Suprapubic skin (tissue), 4 donors: ENCODE data around the gene DNAH9. TPM values are rescaled to one million over a fixed set of nuclear protein-coding genes. Genes with fewer than 3 reads are reported as not detected.
A peak's percentile ranks its signal among the peaks of the same experiment; 100 is the strongest.
"Not testable (repeated sequence)": the region's sequence is repeated elsewhere in the genome, so short reads cannot be mapped to it uniquely, and the experiment has no call there.

Experiments used
- DNase-seq, 2 donors: peaks; one replicate each; pipeline ENCODE4 v3.0.0-alpha.2; 2019; ENCODE audit warnings: low spot score in 2 of 2
- H3K27ac ChIP-seq: fragments of 200-600 bp; sonication (generic); one replicate; pipeline ENCODE4 v1.5.1; 2019
- H3K27me3 ChIP-seq: fragments of 200-600 bp; sonication (generic); one replicate; pipeline ENCODE4 v1.5.1; 2019
- H3K36me3 ChIP-seq: fragments of 200-600 bp; sonication (generic); one replicate; pipeline ENCODE4 v1.5.1; 2019
- H3K4me1 ChIP-seq: fragments of 200-600 bp; sonication (generic); one replicate; pipeline ENCODE4 v1.5.1; 2019
- H3K4me3 ChIP-seq: fragments of 200-600 bp; sonication (generic); one replicate; pipeline ENCODE4 v1.5.1; 2019; ENCODE audit warnings: mild to moderate bottlenecking
- H3K9me3 ChIP-seq: fragments of 200-600 bp; sonication (generic); one replicate; pipeline ENCODE4 v1.5.1; 2019
- EP300 ChIP-seq: sonication (generic); formaldehyde crosslinking; IDR thresholded peaks from one replicate; pipeline ENCODE4 v1.6.1; 2017; ENCODE audit warnings: antibody characterized with exemption
- POLR2A ChIP-seq, 2 donors: fragments of 450-650 bp; IDR thresholded peaks; one replicate each; pipeline ENCODE4 v1.6.1; 2017; ENCODE audit warnings: antibody characterized with exemption in 2 of 2, mild to moderate bottlenecking in 2 of 2, moderate library complexity in 2 of 2
- POLR2AphosphoS5 ChIP-seq, 3 donors: sonication (generic); formaldehyde crosslinking; IDR thresholded peaks; one replicate each; pipeline ENCODE4 v1.6.1; 2017; ENCODE audit warnings: antibody characterized with exemption in 3 of 3
- WGBS: methylation state at CpG from one replicate; pipeline ENCODE4 v1.1.5; 2018; 5-methylcytosine and 5-hydroxymethylcytosine counted together
- total RNA-seq, 4 donors: library from RNA; depleted of rRNA; stranded (reverse); fragments of >200 nt; gene quantifications; one replicate each; pipeline ENCODE4 v1.1.0, GENCODE V29; 2016
- TF ChIP-seq, protein P1 (sequence below), 2 donors: fragments of 200-600 bp in 1 of 2; fragments of 450-650 bp in 1 of 2; sonication (generic) in 1 of 2; IDR thresholded peaks; one replicate each; pipeline ENCODE4 v1.5.1; 2016 to 2019; ENCODE audit warnings: antibody characterized with exemption in 2 of 2, mild to moderate bottlenecking in 1 of 2, moderate library complexity in 1 of 2

DNAH9 gene
- total RNA-seq, 4 donors from 2014 or later, result 3.0 to 14.2 (median 4.1) TPM

DNA sequence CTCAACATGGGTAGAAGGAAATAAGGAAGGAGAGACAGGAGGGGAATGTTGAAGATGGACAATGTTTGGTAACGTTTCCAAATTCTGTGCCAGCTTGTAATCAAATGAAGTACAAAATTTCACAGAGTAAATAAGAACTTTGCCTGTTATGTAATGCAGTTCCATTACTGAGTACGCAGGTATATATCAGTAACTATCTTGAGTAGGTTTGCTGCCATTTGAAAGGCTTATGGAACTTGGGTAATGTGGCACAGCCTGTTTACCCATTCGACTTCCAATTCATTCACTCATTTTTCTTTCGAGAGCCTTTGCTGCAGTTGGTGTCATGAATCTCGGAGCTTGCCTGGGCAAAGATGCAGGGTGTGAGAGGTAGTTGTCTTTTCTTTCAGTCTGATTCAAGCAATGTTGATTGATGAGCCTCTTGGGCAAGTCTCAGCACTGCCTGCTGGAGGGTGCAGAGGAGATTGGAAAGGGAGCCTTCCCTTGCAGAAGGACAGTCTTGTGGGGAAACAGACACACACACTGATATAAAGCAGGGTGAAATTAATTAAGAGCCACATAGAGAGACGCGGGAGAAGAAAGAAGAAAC is 345.6 kb downstream of the DNAH9 start:
- Histone ChIP-seq H3K27me3 (no peaks in the 10 kb centered on the region), H3K4me1 (peaks cover 11% of the 10 kb centered on the region), H3K4me3 (no peak overlapping the region), H3K36me3 (no peaks in the 10 kb centered on the region), H3K27ac (peak overlapping the region; percentile 79), H3K9me3 (no peaks in the 10 kb centered on the region)
- TF ChIP-seq EP300 (no peak), POLR2AphosphoS5 (IDR thresholded peaks at IDR 0.05) (peak in 1 of 3 donors; percentile 27)
- DNase-seq, result no peak
- 60% methylated on average over 7 of the region's 7 CpGs for WGBS

DNA sequence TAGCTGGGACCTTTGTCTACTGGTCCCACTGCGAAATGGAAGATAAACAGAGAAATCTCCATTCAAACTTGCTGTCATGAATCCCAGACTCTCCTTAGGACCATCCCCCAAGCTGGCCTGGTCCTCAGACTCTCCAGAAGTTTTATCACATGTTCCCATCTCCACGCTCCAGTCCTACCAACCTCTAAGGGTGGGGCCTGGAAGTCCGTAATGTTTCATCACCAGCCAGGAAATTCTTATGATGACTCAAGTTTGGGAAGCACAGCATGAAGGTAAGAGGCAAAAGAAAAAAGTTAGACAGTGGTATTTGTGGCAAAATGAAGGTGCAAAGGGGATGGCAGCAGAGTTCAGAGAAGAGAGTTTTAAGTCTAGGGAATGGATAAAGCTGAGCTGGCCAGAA is 346.3 kb downstream of the DNAH9 start:
- Histone ChIP-seq H3K4me3 (no peak overlapping the region), H3K27me3 (no peaks in the 10 kb centered on the region), H3K27ac (peak overlapping the region; percentile 79), H3K36me3 (no peaks in the 10 kb centered on the region), H3K9me3 (no peaks in the 10 kb centered on the region), H3K4me1 (peaks cover 18% of the 10 kb centered on the region)
- 44% methylated on average over 3 of the region's 3 CpGs for WGBS
- TF ChIP-seq POLR2AphosphoS5 (IDR thresholded peaks at IDR 0.05) (no peak), POLR2A (IDR thresholded peaks at IDR 0.05) (no peak), EP300 (no peak)
- TF ChIP-seq, protein P1, sequence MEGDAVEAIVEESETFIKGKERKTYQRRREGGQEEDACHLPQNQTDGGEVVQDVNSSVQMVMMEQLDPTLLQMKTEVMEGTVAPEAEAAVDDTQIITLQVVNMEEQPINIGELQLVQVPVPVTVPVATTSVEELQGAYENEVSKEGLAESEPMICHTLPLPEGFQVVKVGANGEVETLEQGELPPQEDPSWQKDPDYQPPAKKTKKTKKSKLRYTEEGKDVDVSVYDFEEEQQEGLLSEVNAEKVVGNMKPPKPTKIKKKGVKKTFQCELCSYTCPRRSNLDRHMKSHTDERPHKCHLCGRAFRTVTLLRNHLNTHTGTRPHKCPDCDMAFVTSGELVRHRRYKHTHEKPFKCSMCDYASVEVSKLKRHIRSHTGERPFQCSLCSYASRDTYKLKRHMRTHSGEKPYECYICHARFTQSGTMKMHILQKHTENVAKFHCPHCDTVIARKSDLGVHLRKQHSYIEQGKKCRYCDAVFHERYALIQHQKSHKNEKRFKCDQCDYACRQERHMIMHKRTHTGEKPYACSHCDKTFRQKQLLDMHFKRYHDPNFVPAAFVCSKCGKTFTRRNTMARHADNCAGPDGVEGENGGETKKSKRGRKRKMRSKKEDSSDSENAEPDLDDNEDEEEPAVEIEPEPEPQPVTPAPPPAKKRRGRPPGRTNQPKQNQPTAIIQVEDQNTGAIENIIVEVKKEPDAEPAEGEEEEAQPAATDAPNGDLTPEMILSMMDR (IDR thresholded peaks at IDR 0.05), result no peak
- no peak for DNase-seq

DNA sequence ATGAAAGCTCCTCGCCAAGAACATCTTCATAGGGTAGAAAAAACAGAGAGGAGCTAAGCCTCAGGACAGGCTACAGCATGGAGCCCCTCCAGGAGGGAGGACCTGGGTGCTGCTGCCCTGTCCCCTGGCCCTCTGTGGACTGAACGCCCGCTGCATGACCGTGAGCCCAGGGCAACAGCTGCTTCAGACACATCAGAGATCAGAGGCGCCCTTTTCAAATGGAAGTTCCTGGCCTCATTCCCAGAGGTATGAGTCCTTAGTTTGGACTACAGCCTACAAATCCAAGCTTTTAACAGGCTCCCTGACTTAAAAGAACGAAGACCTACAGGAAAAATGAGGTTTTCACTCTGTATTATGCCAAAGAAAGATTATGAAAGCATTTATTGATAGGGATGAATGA is 350.5 kb downstream of the DNAH9 start:
- Histone ChIP-seq H3K27ac (peak overlapping the region; percentile 60), H3K36me3 (no peaks in the 10 kb centered on the region), H3K27me3 (no peaks in the 10 kb centered on the region), H3K9me3 (peaks cover 10% of the 10 kb centered on the region), H3K4me1 (peaks cover 21% of the 10 kb centered on the region), H3K4me3 (no peak overlapping the region)
- 29% methylated on average over 5 of the region's 6 CpGs for WGBS
- no peak for DNase-seq
- TF ChIP-seq POLR2A (IDR thresholded peaks at IDR 0.05) (no peak), POLR2AphosphoS5 (IDR thresholded peaks at IDR 0.05) (no peak), EP300 (no peak)
- TF ChIP-seq, protein P1 (IDR thresholded peaks at IDR 0.05), result no peak

DNA sequence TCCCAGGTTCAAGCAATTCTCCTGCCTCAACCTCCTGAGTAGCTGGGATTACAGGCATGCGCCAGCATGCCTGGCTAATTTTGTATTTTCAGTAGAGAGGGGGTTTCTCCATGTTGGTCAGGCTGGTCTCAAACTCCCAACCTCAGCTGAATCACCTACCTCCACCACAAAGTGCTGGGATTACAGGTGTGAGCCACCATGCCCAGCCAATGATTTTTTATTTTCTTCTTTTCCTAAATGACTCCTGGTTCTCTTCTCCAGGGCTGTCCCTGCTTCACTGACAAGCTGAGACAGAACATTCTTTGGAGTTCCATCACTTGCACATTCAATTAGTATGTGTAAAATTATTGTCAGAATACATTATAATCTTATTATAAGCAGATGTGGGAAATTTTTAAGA is 351.3 kb downstream of the DNAH9 start:
- not testable (repeated sequence) for H3K27me3 ChIP-seq, H3K36me3 ChIP-seq, DNase-seq, H3K4me3 ChIP-seq
- Histone ChIP-seq H3K4me1 (peaks cover 21% of the 10 kb centered on the region), H3K9me3 (peaks cover 13% of the 10 kb centered on the region), H3K27ac (peak overlapping the region; percentile 60)
- 56% methylated on average over 1 of the region's 1 CpG for WGBS

DNA sequence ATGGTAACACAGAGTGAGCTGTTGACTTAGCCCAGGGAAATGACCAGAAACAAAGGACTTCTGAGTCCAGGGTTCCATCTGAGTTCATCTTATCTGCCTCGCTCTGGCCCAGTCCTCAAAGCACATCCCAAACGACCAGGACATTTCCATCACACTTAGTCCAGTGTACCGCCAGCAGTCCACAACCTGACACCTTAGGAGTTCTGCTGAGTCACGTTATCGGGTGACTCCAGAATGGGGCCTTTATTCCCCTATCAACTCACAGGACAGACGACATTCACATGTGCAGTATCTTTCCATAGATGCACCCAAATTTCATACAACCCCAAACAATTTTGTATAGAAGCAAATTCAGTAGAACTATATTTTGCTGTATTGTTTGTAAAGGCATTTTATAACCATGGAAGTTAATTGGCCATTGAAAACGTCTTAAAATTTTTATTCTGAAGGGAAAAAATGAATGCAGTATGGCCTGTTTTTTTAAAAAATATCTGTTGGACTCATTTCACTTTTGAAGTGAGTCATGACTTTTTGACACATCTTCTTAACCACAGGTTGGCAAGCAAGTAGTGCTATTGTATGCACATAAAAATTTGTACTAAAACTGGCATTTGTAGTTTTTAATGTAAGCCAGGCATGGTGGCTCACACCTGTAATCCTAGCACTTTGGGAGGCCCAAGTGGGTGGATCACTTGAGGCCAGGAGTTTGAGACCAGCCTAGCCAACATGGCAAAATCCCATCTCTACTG is 352.7 kb downstream of the DNAH9 start:
- 71% methylated on average over 7 of the region's 7 CpGs for WGBS
- no peak overlapping the region for H3K27ac ChIP-seq
- no peak for DNase-seq
- TF ChIP-seq, protein P1 (IDR thresholded peaks at IDR 0.05), result no peak
- TF ChIP-seq POLR2AphosphoS5 (IDR thresholded peaks at IDR 0.05) (no peak), POLR2A (IDR thresholded peaks at IDR 0.05) (no peak), EP300 (no peak)
- no peaks in the 10 kb centered on the region for H3K27me3 ChIP-seq
- no peaks in the 10 kb centered on the region for H3K36me3 ChIP-seq
- no peak overlapping the region for H3K4me3 ChIP-seq
- peaks cover 21% of the 10 kb centered on the region for H3K4me1 ChIP-seq
- peaks cover 13% of the 10 kb centered on the region for H3K9me3 ChIP-seq

DNA sequence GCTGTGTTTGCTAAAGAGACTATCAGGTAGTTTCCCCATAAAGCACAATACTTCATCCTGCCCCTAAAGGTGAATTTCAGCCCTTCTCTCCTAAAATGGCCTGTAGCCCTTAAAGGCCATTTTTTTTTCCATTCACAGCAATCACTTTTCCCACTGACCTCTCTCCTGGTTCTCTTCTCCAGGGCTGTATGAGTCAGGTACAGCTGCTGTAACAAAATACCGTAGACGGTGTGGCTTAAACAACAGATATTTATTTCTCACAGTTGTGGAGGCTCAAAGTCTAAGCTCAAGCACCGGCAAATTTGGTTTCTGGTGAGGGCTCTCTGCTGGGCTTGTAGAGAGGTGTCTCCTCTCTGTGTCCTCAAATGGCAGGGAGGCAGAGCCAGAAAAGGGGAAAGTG is 354.3 kb downstream of the DNAH9 start:
- Histone ChIP-seq H3K27me3 (no peaks in the 10 kb centered on the region), H3K36me3 (no peaks in the 10 kb centered on the region), H3K9me3 (peaks cover 13% of the 10 kb centered on the region), H3K4me1 (peaks cover 21% of the 10 kb centered on the region), H3K4me3 (no peak overlapping the region), H3K27ac (no peak overlapping the region)
- TF ChIP-seq EP300, result no peak
- TF ChIP-seq, protein P1 (IDR thresholded peaks at IDR 0.05), result no peak
- no peak for TF ChIP-seq POLR2A (IDR thresholded peaks at IDR 0.05)
- no peak for TF ChIP-seq POLR2AphosphoS5 (IDR thresholded peaks at IDR 0.05)
- DNase-seq, result no peak
- WGBS, result 99% methylated on average over 3 of the region's 3 CpGs
